Measurements from ENCODE around the gene EDNRB. TPM values are rescaled to one million over a fixed set of nuclear protein-coding genes. Genes with fewer than 3 reads are reported as not detected.

The EDNRB gene
- total and polyA plus RNA-seq, 2 experiments from 2014 or later, result 16.9 to 34.6 TPM

GRCh38 chr13:77916488-77916887 lies 2.1 kb downstream of the EDNRB start:
- H3K27ac ChIP-seq, result no peak overlapping the region
- DNase-seq (ENCODE audit: low spot score), result no peak
- H3K4me3 ChIP-seq, result no peak overlapping the region
- H3K27me3 ChIP-seq, result peaks cover 12% of the 10 kb centered on the region
- peaks cover 3% of the 10 kb centered on the region for H3K4me1 ChIP-seq (ENCODE audit: insufficient read depth)
- TF ChIP-seq CTCF (IDR thresholded peaks at IDR 0.05; ENCODE audit: poor library complexity), result no peak
- no peak for TF ChIP-seq EZH2 (IDR thresholded peaks at IDR 0.05; ENCODE audit: borderline replicate concordance)
- no peak for TF ChIP-seq EZH2phosphoT487 (IDR thresholded peaks at IDR 0.05; ENCODE audit: low read depth, severe bottlenecking, unreplicated experiment)
- 87% methylated on average over 4 of the region's 4 CpGs for WGBS (ENCODE audit: low lambda C conversion rate, missing lambda C conversion rate)
- no peaks in the 10 kb centered on the region for H3K36me3 ChIP-seq (replicated peaks; ENCODE audit: insufficient read depth, low read depth)
- no peaks in the 10 kb centered on the region for H3K9me3 ChIP-seq (ENCODE audit: low read depth)
- no peaks in the 10 kb centered on the region for H3K79me2 ChIP-seq
- peak overlapping the region; percentile 95 for H3K4me2 ChIP-seq
- no peaks in the 10 kb centered on the region for H4K20me1 ChIP-seq (ENCODE audit: insufficient read depth, poor library complexity, severe bottlenecking)
- no peak overlapping the region for H2AFZ ChIP-seq
- H3K9me2 ChIP-seq (replicated peaks; ENCODE audit: insufficient read depth), result no peaks in the 10 kb centered on the region

GRCh38 chr13:77915686-77916085 lies 2.9 kb downstream of the EDNRB start:
- no peak overlapping the region for H3K4me3 ChIP-seq
- no peak for DNase-seq (ENCODE audit: low spot score)
- peaks cover 9% of the 10 kb centered on the region for H3K4me1 ChIP-seq (ENCODE audit: insufficient read depth)
- TF ChIP-seq CTCF (IDR thresholded peaks at IDR 0.05; ENCODE audit: poor library complexity) (no peak), EZH2 (IDR thresholded peaks at IDR 0.05; ENCODE audit: borderline replicate concordance) (no peak), EZH2phosphoT487 (IDR thresholded peaks at IDR 0.05; ENCODE audit: low read depth, severe bottlenecking, unreplicated experiment) (no peak)
- H2AFZ ChIP-seq, result no peak overlapping the region
- no peaks in the 10 kb centered on the region for H4K20me1 ChIP-seq (ENCODE audit: insufficient read depth, poor library complexity, severe bottlenecking)
- 100% methylated on average over 1 of the region's 1 CpG for WGBS (ENCODE audit: low lambda C conversion rate, missing lambda C conversion rate)
- no peaks in the 10 kb centered on the region for H3K9me3 ChIP-seq (ENCODE audit: low read depth)
- H3K27me3 ChIP-seq, result peaks cover 8% of the 10 kb centered on the region
- H3K36me3 ChIP-seq (replicated peaks; ENCODE audit: insufficient read depth, low read depth), result no peaks in the 10 kb centered on the region
- no peaks in the 10 kb centered on the region for H3K79me2 ChIP-seq
- no peak overlapping the region for H3K27ac ChIP-seq
- peak overlapping the region; percentile 95 for H3K4me2 ChIP-seq
- H3K9me2 ChIP-seq (replicated peaks; ENCODE audit: insufficient read depth), result no peaks in the 10 kb centered on the region

- Histone ChIP-seq H3K9me2 (replicated peaks; ENCODE audit: insufficient read depth) (no peaks in the 10 kb centered on the region), H3K4me2 (peak overlapping the region; percentile 95), H3K27ac (peak overlapping the region; percentile 17), H4K20me1 (ENCODE audit: insufficient read depth, poor library complexity, severe bottlenecking) (no peaks in the 10 kb centered on the region), H3K36me3 (replicated peaks; ENCODE audit: insufficient read depth, low read depth) (no peaks in the 10 kb centered on the region), H3K27me3 (no peaks in the 10 kb centered on the region), H3K79me2 (no peaks in the 10 kb centered on the region), H2AFZ (no peak overlapping the region), H3K9me3 (ENCODE audit: low read depth) (no peaks in the 10 kb centered on the region), H3K4me3 (no peak overlapping the region), H3K4me1 (ENCODE audit: insufficient read depth) (peaks cover 9% of the 10 kb centered on the region)
- 53% methylated on average over 3 of the region's 3 CpGs for WGBS (ENCODE audit: low lambda C conversion rate, missing lambda C conversion rate)
- TF ChIP-seq EZH2 (IDR thresholded peaks at IDR 0.05; ENCODE audit: borderline replicate concordance) (no peak), EZH2phosphoT487 (IDR thresholded peaks at IDR 0.05; ENCODE audit: low read depth, severe bottlenecking, unreplicated experiment) (no peak), CTCF (IDR thresholded peaks at IDR 0.05; ENCODE audit: poor library complexity) (no peak)
- DNase-seq (ENCODE audit: low spot score), result no peak
These were observed 5.6 kb downstream of the EDNRB start for GRCh38 chr13:77913003-77913402.

- H3K27ac ChIP-seq, result peak overlapping the region; percentile 17
- H3K79me2 ChIP-seq, result no peaks in the 10 kb centered on the region
These were observed 6.9 kb downstream of the EDNRB start for GRCh38 chr13:77911751-77912150.

More at GRCh38 chr13:77911751-77912150, 6.9 kb downstream of the EDNRB start:
- no peak for TF ChIP-seq EZH2phosphoT487 (IDR thresholded peaks at IDR 0.05; ENCODE audit: low read depth, severe bottlenecking, unreplicated experiment)
- TF ChIP-seq CTCF (IDR thresholded peaks at IDR 0.05; ENCODE audit: poor library complexity), result no peak
- no peak for TF ChIP-seq EZH2 (IDR thresholded peaks at IDR 0.05; ENCODE audit: borderline replicate concordance)
- Histone ChIP-seq H3K4me3 (no peak overlapping the region), H2AFZ (no peak overlapping the region), H3K9me2 (replicated peaks; ENCODE audit: insufficient read depth) (no peaks in the 10 kb centered on the region), H3K4me1 (ENCODE audit: insufficient read depth) (peaks cover 9% of the 10 kb centered on the region), H4K20me1 (ENCODE audit: insufficient read depth, poor library complexity, severe bottlenecking) (no peaks in the 10 kb centered on the region), H3K9me3 (ENCODE audit: low read depth) (no peaks in the 10 kb centered on the region), H3K4me2 (peak overlapping the region; percentile 21), H3K27me3 (no peaks in the 10 kb centered on the region), H3K36me3 (replicated peaks; ENCODE audit: insufficient read depth, low read depth) (no peaks in the 10 kb centered on the region)
- DNase-seq (ENCODE audit: low spot score), result no peak
- 64% methylated on average over 1 of the region's 1 CpG for WGBS (ENCODE audit: low lambda C conversion rate, missing lambda C conversion rate)
